SKM-1 (cell line): Measurements from ENCODE around the gene DPYD.

Experiments used
- DNase-seq: peaks from one replicate; lab custom pipeline; 2025; ENCODE audit not compliant: unreplicated experiment; lab: John Stamatoyannopoulos, UW

The DPYD gene

DNA sequence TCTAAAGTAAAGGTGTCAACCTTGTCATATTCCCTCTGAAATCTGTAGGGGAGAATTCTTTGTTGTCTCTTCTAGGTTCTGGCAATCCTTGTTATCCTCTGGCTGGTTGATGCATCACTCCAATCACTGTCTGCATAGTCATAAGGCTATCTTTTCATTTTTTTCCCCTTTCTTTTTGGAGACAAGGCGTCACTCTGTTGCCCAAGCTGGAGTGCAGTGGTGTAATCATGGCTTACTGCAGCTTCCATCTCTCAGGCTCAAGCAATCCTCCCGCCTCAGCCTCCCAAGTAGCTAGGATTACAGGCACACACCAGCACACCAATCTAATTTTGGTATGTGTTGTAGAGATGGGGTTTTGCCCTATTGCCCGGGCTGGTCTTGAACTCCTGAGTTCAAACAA is 12.9 kb downstream of the DPYD start:
- no peak for DNase-seq

DNA sequence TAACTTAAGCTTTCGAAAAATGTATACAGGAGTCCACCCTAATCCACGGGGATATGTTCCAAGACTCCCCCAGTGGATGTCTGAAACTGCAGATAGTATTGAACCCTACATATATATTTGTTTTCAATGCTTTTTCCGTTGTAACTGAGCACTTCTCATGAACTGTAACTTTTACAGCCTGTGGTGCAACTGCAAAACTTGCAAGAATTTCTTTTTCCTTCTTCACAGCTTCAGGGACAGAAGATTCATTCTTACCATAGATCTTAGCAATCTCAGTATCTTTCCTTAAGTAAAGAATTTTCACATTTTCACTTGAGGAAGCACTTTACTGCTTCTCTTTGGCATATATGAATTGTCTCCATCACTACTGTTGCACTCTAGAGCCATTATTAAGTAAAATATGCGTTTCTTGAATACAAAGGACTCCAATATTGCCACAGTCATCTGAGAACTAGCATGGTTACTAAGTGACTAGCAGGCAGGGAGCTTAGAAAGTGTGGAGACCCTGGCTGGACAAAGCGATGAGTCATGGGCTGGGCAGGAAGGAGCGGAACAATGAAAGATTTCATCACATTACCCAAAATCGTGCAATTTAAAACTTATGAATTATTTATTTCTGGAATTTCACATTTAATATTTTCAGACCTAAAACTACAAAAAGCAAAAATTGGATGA is 14.1 kb downstream of the DPYD start:
- peak; percentile 71 for DNase-seq

DNA sequence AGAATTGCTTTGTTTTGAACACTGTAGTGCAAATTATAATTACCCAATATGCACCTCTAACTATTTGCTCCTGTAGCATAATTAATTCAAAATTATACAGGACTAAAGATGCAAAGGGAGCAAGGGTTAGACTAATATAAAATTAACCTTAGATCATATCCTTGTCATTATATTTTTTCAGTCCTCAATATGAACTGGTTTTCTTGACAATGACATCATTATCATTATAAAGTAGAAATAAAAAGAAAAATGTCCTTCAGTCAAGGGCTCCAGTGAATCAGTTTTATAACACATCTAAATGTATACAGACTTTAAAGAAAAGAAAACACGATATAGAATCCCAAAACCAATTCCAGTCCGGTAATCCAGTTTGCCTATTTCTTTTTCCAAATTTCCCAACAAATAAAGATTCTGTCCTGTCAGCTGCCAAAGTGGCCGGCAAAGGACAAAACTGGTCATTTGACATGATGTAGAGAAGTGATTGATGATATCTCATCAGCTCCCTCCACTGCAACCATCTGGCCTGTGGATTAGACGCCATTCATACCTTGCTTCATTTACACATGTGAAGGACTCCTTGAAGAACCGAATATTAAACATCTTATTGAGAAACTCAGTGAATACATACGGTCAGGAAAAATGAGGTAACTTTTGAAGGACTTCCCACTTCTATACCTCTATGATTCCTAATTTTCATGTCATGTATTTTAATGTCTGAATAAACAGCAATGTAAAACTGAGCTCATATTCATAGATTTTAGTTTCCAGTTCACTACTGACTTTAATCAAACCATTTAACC is 15.5 kb downstream of the DPYD start:
- DNase-seq: no peak

DNA sequence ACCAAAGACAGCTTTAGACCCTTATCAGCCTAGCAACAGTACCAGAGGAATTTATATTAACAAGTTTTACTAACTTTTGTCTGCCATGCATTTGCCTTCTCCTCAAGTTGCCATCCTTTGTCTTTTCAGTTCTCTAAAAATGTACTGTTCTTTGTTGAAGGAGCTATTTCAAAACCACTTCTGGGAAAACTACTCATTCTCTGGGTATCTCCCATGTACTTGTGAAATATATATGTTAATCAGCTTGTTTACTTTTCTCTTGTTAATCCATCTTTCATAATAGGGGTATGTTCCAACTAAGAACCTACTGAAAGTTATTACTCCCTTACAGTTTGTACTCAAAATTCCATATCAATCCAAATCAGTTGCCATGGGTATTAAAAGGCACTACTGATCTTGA is 16.3 kb downstream of the DPYD start:
- no peak for DNase-seq

DNA sequence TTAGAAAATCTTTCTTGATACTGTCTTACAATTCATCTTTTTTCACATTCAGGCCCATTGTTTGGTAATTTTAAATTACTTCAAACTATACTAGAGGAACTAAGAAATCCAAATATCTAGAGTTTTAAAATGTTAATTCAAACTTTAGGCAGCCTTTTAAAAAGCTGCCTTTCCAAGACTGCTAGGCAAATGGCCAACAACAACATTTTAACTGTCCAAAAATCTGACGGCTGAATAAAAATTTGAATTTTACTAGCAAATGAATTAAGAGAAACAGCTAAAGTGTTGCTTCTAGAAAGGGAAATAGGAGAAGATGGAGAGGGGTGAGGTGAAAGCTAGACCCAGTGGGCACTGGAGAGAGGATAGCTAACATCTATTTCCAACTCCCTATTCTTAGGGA is 17.2 kb downstream of the DPYD start:
- DNase-seq: no peak

DNA sequence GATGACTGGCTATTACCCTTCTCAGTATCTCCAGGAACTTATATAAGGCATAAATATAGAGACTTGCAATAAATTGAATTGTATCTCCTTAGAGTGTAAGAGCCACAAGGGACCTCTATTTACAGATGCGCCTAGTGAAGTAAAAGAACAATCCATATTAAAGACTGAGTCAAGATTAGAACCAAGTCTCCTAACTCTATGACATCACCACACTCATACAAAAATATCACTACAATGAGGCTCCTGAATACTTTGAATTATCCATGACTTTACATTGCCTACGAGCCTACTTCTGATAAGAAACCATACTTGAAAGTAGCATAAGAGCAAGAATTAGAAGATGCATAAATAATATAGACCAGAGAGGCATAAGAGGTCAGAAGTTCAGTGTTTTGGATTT is 18.8 kb downstream of the DPYD start:
- no peak for DNase-seq

DNA sequence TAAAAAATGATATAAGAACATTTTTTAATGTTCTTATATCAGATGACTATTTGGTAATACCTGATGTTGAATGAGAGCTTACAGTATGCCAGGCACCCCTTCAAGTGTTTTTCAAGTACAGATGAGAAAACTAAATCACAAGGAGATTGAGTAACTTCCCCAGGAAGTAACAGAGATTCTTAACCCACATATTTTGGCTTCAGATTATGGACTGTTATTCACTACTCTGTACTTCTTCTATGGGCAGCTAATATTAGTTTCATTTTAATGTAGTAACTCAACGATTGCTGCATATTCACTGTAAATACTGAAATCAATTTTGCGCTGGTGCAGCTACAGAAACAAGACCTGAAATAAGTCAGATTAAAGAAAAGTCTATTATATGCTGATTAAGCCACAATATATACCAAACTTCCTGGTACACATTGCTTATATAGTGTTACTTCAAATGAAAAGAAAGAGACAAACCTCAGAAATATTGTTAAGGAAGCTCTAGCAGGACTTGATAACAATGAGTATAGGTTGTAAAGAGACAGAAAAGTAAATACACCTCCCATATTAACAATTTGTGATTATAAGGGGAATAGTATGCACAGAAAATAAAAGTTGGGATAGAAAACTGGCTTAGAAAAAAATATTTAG is 19.7 kb downstream of the DPYD start:
- DNase-seq: peak; percentile 32

DNA sequence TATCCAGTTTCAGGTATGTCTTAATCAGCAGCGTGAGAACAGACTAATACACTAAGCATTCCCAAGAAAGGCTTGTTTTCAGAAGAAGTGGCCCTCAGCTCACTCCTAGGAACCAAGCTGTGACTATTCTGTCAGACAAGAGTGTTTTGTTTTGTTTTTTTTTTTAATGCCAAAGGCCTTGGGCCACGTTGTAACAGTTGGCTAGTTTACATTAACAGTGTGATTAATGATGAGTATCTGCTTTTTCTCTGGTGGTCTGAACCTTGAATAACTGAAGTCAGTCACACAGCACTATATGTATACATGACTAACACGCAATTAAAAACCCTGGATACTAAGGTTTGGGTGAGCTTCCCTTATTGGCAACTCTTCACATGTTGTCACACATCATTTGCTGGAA is 21.9 kb downstream of the DPYD start:
- DNase-seq: no peak

DNA sequence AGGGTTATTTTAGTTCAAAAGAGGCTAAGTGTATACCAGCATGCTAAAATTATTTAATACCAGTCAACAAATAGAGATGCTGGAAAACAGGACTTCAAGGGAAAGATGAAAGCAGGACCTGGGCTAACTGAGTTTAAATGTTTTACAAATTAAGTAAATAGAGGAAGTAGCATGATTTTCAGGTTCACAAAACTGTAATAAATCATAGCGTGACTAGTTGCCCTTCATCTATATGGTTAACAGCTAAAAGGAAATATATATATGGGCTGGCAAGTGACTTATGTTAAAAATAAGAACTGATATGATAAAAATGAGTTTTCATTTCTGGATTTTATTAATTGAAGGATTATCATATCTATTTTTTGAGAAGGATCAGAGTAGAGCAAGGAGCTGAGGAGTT is 25.6 kb downstream of the DPYD start:
- DNase-seq: no peak

DNA sequence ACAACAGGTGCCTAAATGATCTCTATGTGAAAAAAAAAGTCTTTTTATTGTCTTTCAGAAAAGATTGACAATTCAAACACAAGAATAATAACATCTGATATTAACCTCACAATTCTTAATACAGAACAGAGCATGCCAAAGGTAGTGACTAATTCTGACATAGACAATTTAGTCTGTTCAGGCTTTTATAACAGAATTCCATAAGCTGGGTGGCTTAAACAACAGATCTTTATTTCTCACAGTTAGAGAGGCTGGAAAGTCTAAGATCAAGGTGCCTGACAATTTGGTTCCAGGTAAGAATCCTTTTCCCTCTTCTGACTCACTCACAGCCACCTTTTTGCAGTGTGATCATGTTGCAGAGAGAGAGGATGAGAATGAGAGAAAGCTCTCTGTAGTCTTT is 27.0 kb downstream of the DPYD start:
- DNase-seq: no peak

DNA sequence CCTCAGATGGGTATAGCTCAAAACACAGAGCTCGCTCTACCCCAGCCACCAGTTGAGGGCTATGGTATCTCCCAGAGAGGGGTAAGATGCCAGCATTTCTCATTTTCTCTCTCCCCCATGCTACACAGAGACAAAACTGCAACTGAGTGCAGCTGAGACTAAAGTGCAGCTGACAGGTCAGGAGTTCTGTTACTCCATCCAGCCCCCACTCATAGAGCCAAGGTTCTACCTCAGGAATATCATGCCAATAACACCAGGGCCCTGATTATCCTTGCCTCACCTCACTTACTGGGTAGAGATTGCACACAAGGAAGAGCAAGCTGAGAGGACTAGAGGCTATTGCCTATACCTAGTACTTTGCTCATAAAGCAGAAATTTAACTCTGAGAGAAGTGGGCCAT is 34.6 kb downstream of the DPYD start:
- no peak for DNase-seq

DNA sequence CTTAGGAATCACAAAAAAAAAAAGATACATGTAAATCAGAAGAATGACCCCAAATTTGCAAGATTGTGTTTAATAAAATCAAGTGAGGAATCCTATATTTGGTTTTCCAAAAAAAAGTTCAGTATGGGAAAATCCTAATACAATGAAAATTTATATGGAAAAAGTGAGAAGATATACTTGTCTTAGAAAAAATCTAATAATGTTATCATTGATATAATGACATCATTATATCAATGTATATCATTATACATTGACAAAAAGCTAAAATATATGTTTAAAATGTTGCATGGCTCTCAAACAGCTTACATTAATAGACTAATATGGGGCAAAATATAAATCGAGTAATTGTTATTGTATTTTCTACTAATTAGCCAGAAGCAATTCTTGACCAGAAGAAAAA is 37.0 kb downstream of the DPYD start:
- DNase-seq: no peak

DNA sequence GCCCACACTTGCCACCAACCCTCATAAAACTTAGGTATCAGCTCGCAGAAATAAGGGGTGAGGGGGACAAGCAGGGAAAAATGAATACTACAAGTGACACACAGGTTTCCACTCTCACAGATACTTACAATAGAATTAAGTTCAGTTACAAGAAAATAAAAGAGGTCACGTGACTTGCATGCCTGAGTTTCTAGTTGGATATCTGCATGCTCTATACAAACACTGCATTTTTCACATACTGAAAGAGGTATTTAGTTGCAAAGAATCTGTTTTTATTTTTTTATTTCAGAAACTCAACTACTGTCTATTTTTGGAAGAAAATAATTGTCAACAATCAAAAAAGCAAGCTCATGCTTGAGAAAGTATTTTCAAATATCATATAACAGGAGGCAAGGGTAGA is 43.5 kb downstream of the DPYD start:
- no peak for DNase-seq

DNA sequence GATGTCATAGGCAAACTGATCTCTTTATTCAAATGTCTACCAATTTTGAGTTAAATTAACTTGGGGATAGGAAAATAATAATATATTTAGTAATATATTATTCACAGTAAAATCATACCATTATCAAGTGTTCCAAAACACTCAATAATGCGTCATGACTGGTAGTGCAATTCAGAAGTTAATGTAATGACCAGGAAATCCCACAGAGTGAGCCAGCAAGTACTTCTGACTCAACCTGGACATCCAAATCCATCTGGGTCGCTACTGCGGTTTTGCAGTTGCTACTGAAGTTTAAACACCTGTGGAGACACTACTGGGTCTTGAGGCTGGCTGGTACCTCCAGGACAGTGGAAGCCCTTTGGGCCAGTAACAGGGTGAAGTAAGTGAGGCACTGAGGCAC is 44.8 kb downstream of the DPYD start:
- DNase-seq: no peak

DNA sequence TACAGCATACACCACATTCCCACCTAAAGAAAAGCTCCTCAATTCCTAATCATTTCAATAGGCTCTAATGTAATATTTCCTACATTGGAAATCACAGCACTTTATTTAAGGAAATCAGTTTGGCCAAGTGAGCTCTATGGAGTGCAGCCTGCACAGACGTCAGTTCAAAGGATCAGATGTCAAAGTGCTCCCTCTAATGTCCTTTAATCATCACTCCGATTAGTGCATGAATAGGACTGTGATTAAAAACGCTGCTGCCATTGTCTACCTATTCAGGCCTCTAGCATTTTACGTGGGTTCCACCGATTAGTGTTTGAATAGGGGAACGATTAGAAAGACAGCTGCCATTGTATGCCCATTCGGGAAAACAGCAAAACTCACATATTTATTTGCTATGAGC is 50.2 kb downstream of the DPYD start:
- DNase-seq: no peak

DNA sequence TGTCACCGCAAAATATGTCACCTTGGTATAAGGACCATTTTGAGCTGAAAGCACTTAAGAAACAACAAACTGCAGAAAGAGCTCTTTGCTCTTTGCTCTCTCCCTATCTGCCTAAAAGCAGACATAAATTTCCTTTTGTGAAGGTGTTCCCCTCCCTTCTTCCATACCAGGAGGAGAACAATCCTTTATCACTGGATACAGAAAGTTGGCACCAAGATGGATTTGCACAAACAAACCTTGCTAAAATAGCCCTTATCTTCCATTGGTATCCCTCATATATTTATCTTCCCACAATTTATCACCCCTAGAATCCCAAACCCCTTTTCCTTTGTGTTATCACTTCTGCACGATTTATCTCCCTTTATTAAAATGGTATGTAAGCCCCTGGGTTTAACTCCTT is 51.4 kb downstream of the DPYD start:
- no peak for DNase-seq

DNA sequence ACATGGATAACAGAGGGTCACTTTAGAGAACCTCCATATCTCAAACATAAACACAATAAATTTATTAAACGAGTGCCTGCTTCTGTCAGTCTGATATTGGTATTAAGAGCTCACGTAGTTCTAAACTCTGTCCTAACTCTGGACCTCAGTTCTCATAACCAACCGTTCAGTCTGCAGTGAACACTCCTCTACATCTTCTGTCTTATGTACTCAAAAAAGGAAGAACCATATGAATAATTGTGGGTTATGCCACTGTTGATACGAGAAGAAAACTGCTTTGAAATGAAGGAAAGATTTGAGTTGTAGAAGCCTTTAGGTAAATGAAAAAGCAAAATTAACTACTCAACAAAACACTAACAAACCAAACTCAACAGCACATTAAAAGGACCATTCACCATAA is 53.7 kb downstream of the DPYD start:
- DNase-seq: no peak

DNA sequence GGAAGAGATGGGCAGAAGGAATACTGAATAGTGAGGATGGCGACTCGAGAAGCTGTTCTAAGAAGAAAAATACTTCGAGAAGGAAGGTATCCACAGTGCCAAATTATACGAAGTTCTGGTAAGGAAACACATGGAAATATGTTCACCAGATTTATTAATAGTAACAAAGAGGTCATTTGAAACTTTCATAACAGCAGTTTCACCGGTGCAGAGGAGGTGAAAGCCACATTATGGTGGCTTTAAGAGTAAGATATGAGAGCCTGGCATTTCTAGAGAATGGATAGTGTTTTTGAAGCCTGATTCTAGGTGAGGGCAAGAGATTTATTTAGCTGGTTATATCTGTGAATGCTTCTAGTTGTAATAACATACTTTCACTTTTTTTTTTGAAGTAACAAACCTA is 56.2 kb downstream of the DPYD start:
- DNase-seq: no peak

DNA sequence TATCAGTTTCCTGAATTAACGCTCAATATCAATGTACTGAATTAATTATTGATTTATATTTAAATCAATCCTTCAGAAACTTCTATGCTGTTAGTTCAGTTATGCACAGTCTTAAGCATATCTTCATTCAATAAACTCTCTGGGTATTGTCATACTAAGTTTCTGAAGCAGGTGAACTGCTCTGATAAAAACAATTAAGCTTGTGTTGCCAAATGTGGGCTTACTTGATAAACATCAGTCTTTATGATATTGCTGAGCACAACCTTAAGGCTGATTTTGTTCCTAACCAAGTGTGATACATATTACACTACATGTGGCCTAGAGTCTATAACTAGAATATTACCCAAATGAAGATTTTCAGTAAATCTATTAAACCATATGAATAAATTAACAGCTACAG is 67.6 kb downstream of the DPYD start:
- no peak for DNase-seq

DNA sequence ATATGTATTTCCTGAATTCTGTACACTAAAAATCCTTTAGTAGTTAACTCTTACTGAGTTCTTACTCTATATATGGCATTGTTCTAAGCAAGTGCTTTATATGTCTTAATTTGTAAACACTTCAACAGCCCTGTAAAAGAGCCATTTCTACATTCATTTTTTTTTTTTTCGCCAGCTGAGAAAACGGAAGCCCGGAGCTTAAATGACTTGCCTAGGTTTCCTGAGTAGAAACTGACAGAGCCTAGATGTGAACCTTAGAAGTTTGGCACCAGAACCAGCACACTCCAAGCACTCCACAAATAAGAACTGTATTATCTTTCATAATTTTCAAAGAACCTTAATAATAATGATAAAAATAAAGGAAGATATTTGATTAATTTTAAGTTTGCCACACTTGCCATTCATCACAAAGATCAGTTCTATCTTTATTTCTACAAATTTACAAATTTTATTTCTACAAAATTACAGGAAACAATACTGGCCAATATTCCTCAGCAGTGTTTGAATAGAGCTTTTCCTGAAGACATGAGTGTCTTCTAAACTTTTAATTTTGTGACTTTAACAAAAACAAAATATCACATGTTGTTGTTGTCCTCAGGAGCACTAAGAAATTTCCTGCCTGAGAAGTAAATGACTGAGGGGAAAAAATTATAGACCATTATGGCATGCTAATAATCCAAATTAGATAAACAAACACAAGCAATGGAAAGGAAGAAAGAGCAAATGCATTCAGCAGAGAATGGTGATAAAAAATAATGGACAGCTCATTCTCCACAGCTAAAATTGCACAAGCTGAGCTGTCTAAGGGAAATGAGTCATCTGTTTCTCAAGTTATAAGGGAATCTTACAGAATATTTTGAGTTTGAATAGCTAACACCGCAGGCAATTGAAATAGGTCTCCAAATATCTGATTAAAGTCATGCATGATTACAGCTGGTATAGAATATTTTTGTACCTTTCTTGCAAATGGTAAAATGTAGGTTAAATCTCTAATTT is 71.2 kb downstream of the DPYD start:
- peak; percentile 77 for DNase-seq

DNA sequence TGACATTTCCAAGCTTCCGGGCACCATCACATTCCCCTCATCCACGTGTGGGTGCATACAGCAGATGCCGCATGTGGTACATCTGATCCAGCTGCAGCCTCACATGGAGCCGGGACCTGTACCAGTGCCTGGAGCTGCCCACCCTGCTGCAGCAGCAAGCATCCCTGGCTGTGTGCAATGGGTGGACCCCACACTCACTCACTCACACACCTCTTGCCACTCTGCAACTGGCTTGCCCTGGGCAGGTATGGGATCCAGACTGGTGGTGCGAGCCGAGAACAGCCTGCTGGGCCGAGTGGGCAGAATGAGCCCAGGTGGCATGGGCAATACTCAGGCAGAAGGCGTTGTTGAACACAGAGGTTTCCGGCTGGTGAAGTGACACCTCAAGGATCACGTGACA is 75.0 kb downstream of the DPYD start:
- no peak for DNase-seq
